Measurements from ENCODE around the gene NUP133.

Gene NUP133

DNA sequence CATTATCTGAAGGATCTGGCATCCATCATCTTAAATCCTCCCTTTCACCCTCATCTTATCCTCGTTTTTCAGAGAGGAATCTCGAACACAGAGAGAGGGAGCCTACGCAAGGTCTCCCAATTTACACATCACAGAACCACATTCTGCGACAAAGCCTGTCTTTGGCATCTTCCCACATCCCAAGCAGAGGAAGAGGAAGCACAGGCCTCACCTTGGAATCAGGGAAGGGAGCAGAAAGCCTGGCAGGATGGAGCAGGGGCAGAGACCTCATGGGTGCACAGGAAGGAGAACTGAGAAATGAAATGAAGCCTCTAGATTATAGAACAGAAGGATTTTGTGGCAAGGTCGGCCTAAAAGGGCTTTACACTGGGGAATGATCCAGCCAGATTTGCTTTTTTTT is 44.6 kb upstream of the NUP133 start:
- Histone ChIP-seq H2AFZ (ENCODE audit: low read depth) (no peak overlapping the region), H3K27ac (no peak overlapping the region; the same call in 1 of the 2 replicates), H3K36me3 (ENCODE audit: insufficient read depth) (peaks cover 4% of the 10 kb centered on the region; the same call in 1 of the 2 replicates), H3K4me1 (ENCODE audit: low read depth, poor library complexity, severe bottlenecking) (peaks cover 73% of the 10 kb centered on the region), H3K79me2 (ENCODE audit: insufficient read depth, low read depth) (peaks cover 100% of the 10 kb centered on the region), H3K4me3 (IDR thresholded peaks at IDR 0.05; ENCODE audit: insufficient read depth, low read depth, low read length) (no peak overlapping the region), H3K4me2 (peak overlapping the region; percentile 97; the same call in 1 of the 2 replicates), H4K20me1 (ENCODE audit: insufficient read depth) (no peaks in the 10 kb centered on the region), H3K9ac (no peak overlapping the region), H3K27me3 (ENCODE audit: insufficient read depth, low read depth) (no peaks in the 10 kb centered on the region)
- TF ChIP-seq, protein P1, sequence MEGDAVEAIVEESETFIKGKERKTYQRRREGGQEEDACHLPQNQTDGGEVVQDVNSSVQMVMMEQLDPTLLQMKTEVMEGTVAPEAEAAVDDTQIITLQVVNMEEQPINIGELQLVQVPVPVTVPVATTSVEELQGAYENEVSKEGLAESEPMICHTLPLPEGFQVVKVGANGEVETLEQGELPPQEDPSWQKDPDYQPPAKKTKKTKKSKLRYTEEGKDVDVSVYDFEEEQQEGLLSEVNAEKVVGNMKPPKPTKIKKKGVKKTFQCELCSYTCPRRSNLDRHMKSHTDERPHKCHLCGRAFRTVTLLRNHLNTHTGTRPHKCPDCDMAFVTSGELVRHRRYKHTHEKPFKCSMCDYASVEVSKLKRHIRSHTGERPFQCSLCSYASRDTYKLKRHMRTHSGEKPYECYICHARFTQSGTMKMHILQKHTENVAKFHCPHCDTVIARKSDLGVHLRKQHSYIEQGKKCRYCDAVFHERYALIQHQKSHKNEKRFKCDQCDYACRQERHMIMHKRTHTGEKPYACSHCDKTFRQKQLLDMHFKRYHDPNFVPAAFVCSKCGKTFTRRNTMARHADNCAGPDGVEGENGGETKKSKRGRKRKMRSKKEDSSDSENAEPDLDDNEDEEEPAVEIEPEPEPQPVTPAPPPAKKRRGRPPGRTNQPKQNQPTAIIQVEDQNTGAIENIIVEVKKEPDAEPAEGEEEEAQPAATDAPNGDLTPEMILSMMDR (conservative IDR thresholded peaks at IDR 0.05; ENCODE audit: low read depth, low read length), result no peak

DNA sequence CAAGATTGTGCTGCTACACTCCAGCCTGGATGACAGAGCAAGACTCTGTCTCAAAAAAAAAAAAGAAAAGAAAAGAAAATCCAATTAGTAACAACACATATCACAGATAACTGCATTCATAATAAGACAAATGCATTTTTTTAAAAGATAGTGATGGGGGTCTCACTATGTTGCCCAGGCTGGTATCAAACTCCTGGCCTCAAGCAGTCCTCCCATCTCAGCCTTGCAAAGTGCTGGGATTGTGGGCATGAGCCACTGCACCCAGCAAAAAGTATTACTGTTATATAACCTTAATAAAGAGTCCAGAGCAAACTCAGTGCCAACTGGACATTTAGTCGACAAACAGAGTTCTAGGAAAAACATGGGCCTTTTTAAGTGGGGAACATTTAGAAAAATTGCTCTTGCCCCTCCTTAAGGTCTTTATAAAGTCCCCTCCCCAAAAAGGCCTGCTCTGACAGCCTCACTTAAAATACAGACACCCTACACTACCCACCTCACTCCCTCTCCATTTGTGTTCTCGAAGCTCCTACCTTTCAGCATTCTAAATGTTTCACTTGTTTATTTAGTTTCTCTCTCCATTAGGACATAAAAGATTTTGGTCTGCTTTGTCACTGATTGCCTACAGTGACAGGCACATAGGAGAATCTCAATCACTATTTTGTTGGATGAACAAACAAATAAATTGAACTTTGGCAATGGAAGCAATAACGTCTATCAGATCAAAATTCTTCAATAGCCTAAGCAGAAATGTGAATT is 42.8 kb upstream of the NUP133 start:
- TF ChIP-seq, protein P1 (conservative IDR thresholded peaks at IDR 0.05; ENCODE audit: low read depth, low read length), result no peak
- H3K4me3 ChIP-seq (IDR thresholded peaks at IDR 0.05; ENCODE audit: insufficient read depth, low read depth, low read length), result no peak overlapping the region
- no peaks in the 10 kb centered on the region for H4K20me1 ChIP-seq (ENCODE audit: insufficient read depth)
- peaks cover 4% of the 10 kb centered on the region; the same call in 1 of the 2 replicates for H3K36me3 ChIP-seq (ENCODE audit: insufficient read depth)
- H3K9ac ChIP-seq, result no peak overlapping the region
- H3K79me2 ChIP-seq (ENCODE audit: insufficient read depth, low read depth), result peaks cover 100% of the 10 kb centered on the region
- H3K4me2 ChIP-seq, result peak overlapping the region; percentile 4; the same call in 1 of the 2 replicates
- H2AFZ ChIP-seq (ENCODE audit: low read depth), result no peak overlapping the region
- peaks cover 78% of the 10 kb centered on the region for H3K4me1 ChIP-seq (ENCODE audit: low read depth, poor library complexity, severe bottlenecking)
- H3K27ac ChIP-seq, result peak overlapping the region; percentile 3; the same call in 1 of the 2 replicates
- no peaks in the 10 kb centered on the region for H3K27me3 ChIP-seq (ENCODE audit: insufficient read depth, low read depth)

DNA sequence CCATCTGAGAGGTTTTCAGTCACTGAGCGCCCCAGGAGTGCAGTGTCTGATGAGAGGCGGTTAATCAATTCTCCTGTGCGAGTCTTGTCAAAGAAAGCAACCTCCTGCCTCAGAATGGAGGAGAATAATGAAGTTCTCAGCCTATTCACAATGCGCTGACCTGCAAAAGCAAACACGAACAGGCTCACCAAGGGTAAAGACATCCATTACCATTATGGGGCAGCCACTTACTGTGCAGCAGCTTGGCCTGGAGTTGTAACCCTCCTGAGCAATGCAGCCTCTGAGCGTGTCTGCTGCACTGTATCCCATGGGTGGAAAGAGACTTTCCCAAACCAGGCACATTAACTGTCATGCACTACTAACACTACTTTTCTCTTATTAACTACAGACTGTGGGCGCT is 39.4 kb upstream of the NUP133 start:
- Histone ChIP-seq H3K79me2 (ENCODE audit: insufficient read depth, low read depth) (peaks cover 97% of the 10 kb centered on the region), H3K36me3 (ENCODE audit: insufficient read depth) (peaks cover 7% of the 10 kb centered on the region; the same call in 1 of the 2 replicates), H3K27me3 (ENCODE audit: insufficient read depth, low read depth) (no peaks in the 10 kb centered on the region), H3K4me2 (no peak overlapping the region), H2AFZ (ENCODE audit: low read depth) (no peak overlapping the region), H3K4me3 (IDR thresholded peaks at IDR 0.05; ENCODE audit: insufficient read depth, low read depth, low read length) (no peak overlapping the region), H3K27ac (no peak overlapping the region), H3K9ac (no peak overlapping the region), H3K4me1 (ENCODE audit: low read depth, poor library complexity, severe bottlenecking) (peaks cover 80% of the 10 kb centered on the region), H4K20me1 (ENCODE audit: insufficient read depth) (no peaks in the 10 kb centered on the region)
- TF ChIP-seq, protein P1 (conservative IDR thresholded peaks at IDR 0.05; ENCODE audit: low read depth, low read length), result no peak

DNA sequence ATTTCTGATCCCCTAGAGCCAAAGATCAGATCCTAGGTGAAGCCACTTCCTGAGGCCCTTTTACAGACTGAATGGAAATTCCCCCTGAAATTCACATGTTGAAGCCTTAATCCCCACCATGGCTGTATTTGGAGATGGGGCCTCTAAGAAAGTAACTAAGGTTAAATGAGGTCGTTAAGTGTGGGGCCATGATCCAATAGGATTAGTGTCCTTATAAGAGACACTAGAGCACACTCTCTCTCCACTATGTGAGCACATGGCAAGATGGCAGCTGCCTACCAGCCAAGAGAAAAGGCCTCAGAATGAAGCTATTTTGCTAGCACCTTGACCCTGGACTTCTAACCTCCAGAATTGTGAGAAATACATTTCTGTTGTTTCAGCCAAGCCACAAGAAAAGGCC is 36.4 kb upstream of the NUP133 start:
- H3K27ac ChIP-seq, result peak overlapping the region; percentile 79
- H3K36me3 ChIP-seq (ENCODE audit: insufficient read depth), result peaks cover 18% of the 10 kb centered on the region; the same call in 1 of the 2 replicates
- TF ChIP-seq, protein P1 (conservative IDR thresholded peaks at IDR 0.05; ENCODE audit: low read depth, low read length), result no peak
- peak overlapping the region; percentile 53; the same call in 1 of the 2 replicates for H3K9ac ChIP-seq
- H3K4me3 ChIP-seq (IDR thresholded peaks at IDR 0.05; ENCODE audit: insufficient read depth, low read depth, low read length), result no peak overlapping the region
- peak overlapping the region; percentile 44 for H3K4me2 ChIP-seq
- H2AFZ ChIP-seq (ENCODE audit: low read depth), result no peak overlapping the region
- H4K20me1 ChIP-seq (ENCODE audit: insufficient read depth), result no peaks in the 10 kb centered on the region
- H3K4me1 ChIP-seq (ENCODE audit: low read depth, poor library complexity, severe bottlenecking), result peaks cover 81% of the 10 kb centered on the region
- no peaks in the 10 kb centered on the region for H3K27me3 ChIP-seq (ENCODE audit: insufficient read depth, low read depth)
- peaks cover 90% of the 10 kb centered on the region for H3K79me2 ChIP-seq (ENCODE audit: insufficient read depth, low read depth)

Measured in KMS-11 (cell line).